GM23338 (cell line): Measurements from ENCODE around the gene ANKRD18B. TPM values are rescaled to one million over a fixed set of nuclear protein-coding genes. Genes with fewer than 3 reads are reported as not detected.

Experiments used
- ATAC-seq: fragments of 200-7000 bp; cut with Tn5 transposase; 3 replicates; pipeline ENCODE4 v1.9.1; 2020
- DNase-seq: peaks from one replicate; pipeline ENCODE4 v3.0.0-alpha.2; 2015; ENCODE audit warnings: low spot score
- H2AFZ ChIP-seq: fragments of 200-600 bp; sonication (generic); 2 replicates; pipeline ENCODE4 v1.8.0; 2016; ENCODE audit warnings: antibody characterized with exemption, mild to moderate bottlenecking, moderate library complexity
- H3F3A ChIP-seq: fragments of 200-600 bp; sonication (generic); replicated peaks from 2 replicates; pipeline ENCODE4 v1.8.0; 2017; ENCODE audit warnings: antibody characterized with exemption, mixed run types, low read depth
- H3K27ac ChIP-seq: fragments of 200-600 bp; sonication (generic); 2 replicates; pipeline ENCODE4 v1.6.1; 2016; ENCODE audit warnings: low read depth
- H3K27me3 ChIP-seq: fragments of 200-600 bp; sonication (generic); 2 replicates; pipeline ENCODE4 v1.8.0; 2016; ENCODE audit warnings: mild to moderate bottlenecking, mixed run types, moderate library complexity; ENCODE audit not compliant: insufficient read depth
- H3K36me3 ChIP-seq: fragments of 200-600 bp; sonication (generic); 2 replicates; pipeline ENCODE4 v1.8.0; 2016; ENCODE audit warnings: mild to moderate bottlenecking; ENCODE audit not compliant: insufficient read depth
- H3K4me1 ChIP-seq: fragments of 200-600 bp; sonication (generic); 2 replicates; pipeline ENCODE4 v1.8.0; 2016; ENCODE audit warnings: mild to moderate bottlenecking, moderate library complexity; ENCODE audit not compliant: insufficient read depth
- H3K4me2 ChIP-seq: fragments of 200-600 bp; sonication (generic); 2 replicates; pipeline ENCODE4 v1.7.1; 2017; ENCODE audit warnings: mixed run types
- H3K4me3 ChIP-seq: fragments of 200-600 bp; sonication (generic); 2 replicates; pipeline ENCODE4 v1.6.1; 2016; ENCODE audit warnings: mixed run types
- H3K79me2 ChIP-seq: fragments of 200-600 bp; sonication (generic); replicated peaks from 2 replicates; pipeline ENCODE4 v1.8.0; 2017; ENCODE audit warnings: mild to moderate bottlenecking; ENCODE audit not compliant: insufficient read depth
- H3K9me2 ChIP-seq: fragments of 200-600 bp; sonication (generic); 2 replicates; pipeline ENCODE4 v1.8.0; 2017; ENCODE audit not compliant: insufficient read depth
- H4K20me1 ChIP-seq: fragments of 200-600 bp; sonication (generic); replicated peaks from 2 replicates; pipeline ENCODE4 v1.8.0; 2017; ENCODE audit warnings: mild to moderate bottlenecking; ENCODE audit not compliant: insufficient read depth
- H3K27ac Mint-ChIP-seq: 2 replicates; pipeline ENCODE4 v1.8.0; 2020; ENCODE audit warnings: inconsistent platforms, mild to moderate bottlenecking, moderate library complexity, mixed read lengths
- H3K27me3 Mint-ChIP-seq: 3 replicates; pipeline ENCODE4 v1.8.0; 2022; ENCODE audit warnings: low read depth, mild to moderate bottlenecking, moderate library complexity, mixed read lengths, inconsistent platforms; ENCODE audit not compliant: insufficient read depth, poor library complexity
- H3K36me3 Mint-ChIP-seq: 3 replicates; pipeline ENCODE4 v1.8.0; 2021; ENCODE audit warnings: low read depth, mild to moderate bottlenecking, inconsistent platforms, moderate library complexity, mixed read lengths
- H3K4me1 Mint-ChIP-seq: 3 replicates; pipeline ENCODE4 v1.8.0; 2020; ENCODE audit warnings: mild to moderate bottlenecking, inconsistent platforms, mixed read lengths
- H3K4me3 Mint-ChIP-seq: 3 replicates; pipeline ENCODE4 v1.8.0; 2021; ENCODE audit warnings: moderate library complexity, mild to moderate bottlenecking, inconsistent platforms, mixed read lengths
- H3K9me3 Mint-ChIP-seq: 3 replicates; pipeline ENCODE4 v1.8.0; 2020; ENCODE audit warnings: moderate library complexity, mild to moderate bottlenecking, inconsistent platforms, mixed read lengths
- CREB1 ChIP-seq: fragments of 250-450 bp; sonication (Bioruptor Pico); IDR thresholded peaks from 2 replicates; pipeline ENCODE4 v1.5.0; 2020; ENCODE audit warnings: low read depth, mild to moderate bottlenecking, moderate library complexity
- CTCF ChIP-seq, 2 experiments: fragments of 200-600 bp in 1 of 2; sonication (generic) in 1 of 2; conservative IDR thresholded peaks; 2 replicates each; pipeline versions ENCODE4 v1.5.1 to v1.6.1; 2016 to 2017; ENCODE audit warnings: antibody characterized with exemption in 2 of 2, low read depth in 2 of 2, mild to moderate bottlenecking in 2 of 2, moderate library complexity in 1 of 2
- EZH2 ChIP-seq: fragments of 200-600 bp; sonication (generic); IDR thresholded peaks from one replicate; pipeline ENCODE4 v1.8.0; 2017; ENCODE audit warnings: antibody characterized with exemption, mild to moderate bottlenecking, low read depth; ENCODE audit not compliant: unreplicated experiment
- EZH2phosphoT487 ChIP-seq: fragments of 200-600 bp; sonication (generic); IDR thresholded peaks from one replicate; pipeline ENCODE4 v1.8.1; 2018; ENCODE audit warnings: antibody characterized with exemption; ENCODE audit not compliant: unreplicated experiment
- JUNB ChIP-seq: IDR thresholded peaks from one replicate; pipeline ENCODE4 v1.6.1; 2016; ENCODE audit warnings: antibody characterized with exemption; ENCODE audit not compliant: unreplicated experiment
- NANOG ChIP-seq: IDR thresholded peaks from 2 replicates; pipeline ENCODE4 v1.6.1; 2016; ENCODE audit warnings: antibody characterized with exemption, borderline replicate concordance
- POLR2AphosphoS5 ChIP-seq: IDR thresholded peaks from 2 replicates; pipeline ENCODE4 v1.6.1; 2016; ENCODE audit warnings: antibody characterized with exemption, low read depth
- STAT1 ChIP-seq: IDR thresholded peaks from one replicate; pipeline ENCODE4 v1.6.1; 2016; ENCODE audit warnings: antibody characterized with exemption; ENCODE audit not compliant: unreplicated experiment
- ZNF114 ChIP-seq: fragments of 250-450 bp; sonication (Bioruptor Pico); IDR thresholded peaks from 2 replicates; pipeline ENCODE4 v1.5.0; 2020; ENCODE audit warnings: mild to moderate bottlenecking, moderate library complexity
- ZNF331 ChIP-seq: fragments of 250-450 bp; sonication (Bioruptor Pico); IDR thresholded peaks from 2 replicates; pipeline ENCODE4 v1.5.0; 2020; ENCODE audit warnings: low read depth, mild to moderate bottlenecking, moderate library complexity
- polyA plus RNA-seq: library from polyadenylated mRNA; unstranded; fragments of >200 nt; fragmentation: Nextera tagmentation; extraction: Ambion mirVana; gene quantifications from 2 replicates; pipeline ENCODE4 v1.2.1, GENCODE V29; 2016
- total RNA-seq: library from RNA; depleted of rRNA; stranded (reverse); fragments of >200 nt; shearing (Covaris generic); gene quantifications from 2 replicates; pipeline ENCODE4 v1.2.3, GENCODE V29; 2014
- TF ChIP-seq, protein P1 (sequence below): IDR thresholded peaks from 2 replicates; pipeline ENCODE4 v1.6.1; 2016; ENCODE audit warnings: antibody characterized with exemption
- TF ChIP-seq, protein P2 (sequence below): fragments of 250-450 bp; sonication (Bioruptor Pico); IDR thresholded peaks from 2 replicates; pipeline ENCODE4 v1.5.0; 2020; ENCODE audit warnings: mild to moderate bottlenecking, moderate library complexity
- TF ChIP-seq, protein P3 (sequence below): IDR thresholded peaks from one replicate; pipeline ENCODE4 v1.6.1; 2018; ENCODE audit warnings: antibody characterized with exemption; ENCODE audit not compliant: unreplicated experiment

Gene ANKRD18B
- total and polyA plus RNA-seq, 2 experiments from 2014 or later, result 4.1 to 9.2 TPM

DNA sequence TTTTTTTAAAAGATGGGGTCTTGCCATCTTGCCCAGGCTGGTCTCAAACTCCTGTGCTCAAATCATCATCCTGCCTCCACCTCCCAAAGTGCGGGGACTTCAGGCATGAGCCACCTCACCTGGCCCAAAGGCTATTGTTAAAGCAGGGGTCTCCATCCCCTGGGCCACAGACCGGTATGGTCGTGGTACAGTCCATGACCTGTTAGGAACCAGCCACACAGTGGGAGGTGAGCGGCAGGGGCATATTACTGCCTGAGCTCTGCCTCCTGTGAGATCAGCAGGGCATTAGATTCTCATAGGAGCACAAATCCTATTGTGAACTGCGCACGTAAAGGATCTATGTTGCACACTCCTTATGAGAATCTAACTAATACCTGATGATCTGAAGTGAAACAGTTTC lies 43.1 kb upstream of the ANKRD18B start:
- Mint-ChIP-seq H3K36me3 (no peaks in the 10 kb centered on the region), H3K4me3 (no peak overlapping the region), H3K27me3 (peaks cover 4% of the 10 kb centered on the region), H3K27ac (no peak overlapping the region), H3K9me3 (no peaks in the 10 kb centered on the region), H3K4me1 (no peaks in the 10 kb centered on the region; the same call in 2 of the 3 replicates)
- no peaks in the 10 kb centered on the region for H3F3A ChIP-seq
- H3K36me3 ChIP-seq, result no peaks in the 10 kb centered on the region
- H3K4me3 ChIP-seq, result no peak overlapping the region
- H3K4me1 ChIP-seq, result no peaks in the 10 kb centered on the region
- no peaks in the 10 kb centered on the region for H3K9me2 ChIP-seq
- H3K79me2 ChIP-seq, result no peaks in the 10 kb centered on the region
- ATAC-seq (no peak), DNase-seq (no peak)
- H4K20me1 ChIP-seq, result no peaks in the 10 kb centered on the region
- no peak overlapping the region for H3K4me2 ChIP-seq
- no peaks in the 10 kb centered on the region for H3K27me3 ChIP-seq
- H2AFZ ChIP-seq, result no peak overlapping the region
- H3K27ac ChIP-seq, result no peak overlapping the region
- no peak for TF ChIP-seq STAT1
- no peak for TF ChIP-seq ZNF331 (CRISPR knock-in tag)
- TF ChIP-seq, protein P1, sequence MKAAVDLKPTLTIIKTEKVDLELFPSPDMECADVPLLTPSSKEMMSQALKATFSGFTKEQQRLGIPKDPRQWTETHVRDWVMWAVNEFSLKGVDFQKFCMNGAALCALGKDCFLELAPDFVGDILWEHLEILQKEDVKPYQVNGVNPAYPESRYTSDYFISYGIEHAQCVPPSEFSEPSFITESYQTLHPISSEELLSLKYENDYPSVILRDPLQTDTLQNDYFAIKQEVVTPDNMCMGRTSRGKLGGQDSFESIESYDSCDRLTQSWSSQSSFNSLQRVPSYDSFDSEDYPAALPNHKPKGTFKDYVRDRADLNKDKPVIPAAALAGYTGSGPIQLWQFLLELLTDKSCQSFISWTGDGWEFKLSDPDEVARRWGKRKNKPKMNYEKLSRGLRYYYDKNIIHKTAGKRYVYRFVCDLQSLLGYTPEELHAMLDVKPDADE, result no peak
- TF ChIP-seq, protein P2, sequence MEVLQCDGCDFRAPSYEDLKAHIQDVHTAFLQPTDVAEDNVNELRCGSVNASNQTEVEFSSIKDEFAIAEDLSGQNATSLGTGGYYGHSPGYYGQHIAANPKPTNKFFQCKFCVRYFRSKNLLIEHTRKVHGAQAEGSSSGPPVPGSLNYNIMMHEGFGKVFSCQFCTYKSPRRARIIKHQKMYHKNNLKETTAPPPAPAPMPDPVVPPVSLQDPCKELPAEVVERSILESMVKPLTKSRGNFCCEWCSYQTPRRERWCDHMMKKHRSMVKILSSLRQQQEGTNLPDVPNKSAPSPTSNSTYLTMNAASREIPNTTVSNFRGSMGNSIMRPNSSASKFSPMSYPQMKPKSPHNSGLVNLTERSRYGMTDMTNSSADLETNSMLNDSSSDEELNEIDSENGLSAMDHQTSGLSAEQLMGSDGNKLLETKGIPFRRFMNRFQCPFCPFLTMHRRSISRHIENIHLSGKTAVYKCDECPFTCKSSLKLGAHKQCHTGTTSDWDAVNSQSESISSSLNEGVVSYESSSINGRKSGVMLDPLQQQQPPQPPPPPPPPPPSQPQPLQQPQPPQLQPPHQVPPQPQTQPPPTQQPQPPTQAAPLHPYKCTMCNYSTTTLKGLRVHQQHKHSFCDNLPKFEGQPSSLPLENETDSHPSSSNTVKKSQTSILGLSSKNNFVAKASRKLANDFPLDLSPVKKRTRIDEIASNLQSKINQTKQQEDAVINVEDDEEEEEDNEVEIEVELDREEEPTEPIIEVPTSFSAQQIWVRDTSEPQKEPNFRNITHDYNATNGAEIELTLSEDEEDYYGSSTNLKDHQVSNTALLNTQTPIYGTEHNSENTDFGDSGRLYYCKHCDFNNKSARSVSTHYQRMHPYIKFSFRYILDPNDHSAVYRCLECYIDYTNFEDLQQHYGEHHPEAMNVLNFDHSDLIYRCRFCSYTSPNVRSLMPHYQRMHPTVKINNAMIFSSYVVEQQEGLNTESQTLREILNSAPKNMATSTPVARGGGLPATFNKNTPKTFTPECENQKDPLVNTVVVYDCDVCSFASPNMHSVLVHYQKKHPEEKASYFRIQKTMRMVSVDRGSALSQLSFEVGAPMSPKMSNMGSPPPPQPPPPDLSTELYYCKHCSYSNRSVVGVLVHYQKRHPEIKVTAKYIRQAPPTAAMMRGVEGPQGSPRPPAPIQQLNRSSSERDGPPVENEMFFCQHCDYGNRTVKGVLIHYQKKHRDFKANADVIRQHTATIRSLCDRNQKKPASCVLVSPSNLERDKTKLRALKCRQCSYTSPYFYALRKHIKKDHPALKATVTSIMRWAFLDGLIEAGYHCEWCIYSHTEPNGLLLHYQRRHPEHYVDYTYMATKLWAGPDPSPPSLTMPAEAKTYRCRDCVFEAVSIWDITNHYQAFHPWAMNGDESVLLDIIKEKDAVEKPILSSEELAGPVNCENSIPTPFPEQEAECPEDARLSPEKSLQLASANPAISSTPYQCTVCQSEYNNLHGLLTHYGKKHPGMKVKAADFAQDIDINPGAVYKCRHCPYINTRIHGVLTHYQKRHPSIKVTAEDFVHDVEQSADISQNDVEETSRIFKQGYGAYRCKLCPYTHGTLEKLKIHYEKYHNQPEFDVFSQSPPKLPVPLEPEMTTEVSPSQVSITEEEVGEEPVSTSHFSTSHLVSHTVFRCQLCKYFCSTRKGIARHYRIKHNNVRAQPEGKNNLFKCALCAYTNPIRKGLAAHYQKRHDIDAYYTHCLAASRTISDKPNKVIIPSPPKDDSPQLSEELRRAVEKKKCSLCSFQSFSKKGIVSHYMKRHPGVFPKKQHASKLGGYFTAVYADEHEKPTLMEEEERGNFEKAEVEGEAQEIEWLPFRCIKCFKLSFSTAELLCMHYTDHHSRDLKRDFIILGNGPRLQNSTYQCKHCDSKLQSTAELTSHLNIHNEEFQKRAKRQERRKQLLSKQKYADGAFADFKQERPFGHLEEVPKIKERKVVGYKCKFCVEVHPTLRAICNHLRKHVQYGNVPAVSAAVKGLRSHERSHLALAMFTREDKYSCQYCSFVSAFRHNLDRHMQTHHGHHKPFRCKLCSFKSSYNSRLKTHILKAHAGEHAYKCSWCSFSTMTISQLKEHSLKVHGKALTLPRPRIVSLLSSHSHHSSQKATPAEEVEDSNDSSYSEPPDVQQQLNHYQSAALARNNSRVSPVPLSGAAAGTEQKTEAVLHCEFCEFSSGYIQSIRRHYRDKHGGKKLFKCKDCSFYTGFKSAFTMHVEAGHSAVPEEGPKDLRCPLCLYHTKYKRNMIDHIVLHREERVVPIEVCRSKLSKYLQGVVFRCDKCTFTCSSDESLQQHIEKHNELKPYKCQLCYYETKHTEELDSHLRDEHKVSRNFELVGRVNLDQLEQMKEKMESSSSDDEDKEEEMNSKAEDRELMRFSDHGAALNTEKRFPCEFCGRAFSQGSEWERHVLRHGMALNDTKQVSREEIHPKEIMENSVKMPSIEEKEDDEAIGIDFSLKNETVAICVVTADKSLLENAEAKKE, result no peak
- TF ChIP-seq EZH2, result no peak
- TF ChIP-seq JUNB, result no peak
- TF ChIP-seq CREB1 (CRISPR knock-in tag), result no peak
- TF ChIP-seq EZH2phosphoT487, result no peak
- no peak for TF ChIP-seq POLR2AphosphoS5
- TF ChIP-seq ZNF114 (CRISPR knock-in tag), result no peak
- no peak for TF ChIP-seq NANOG
- TF ChIP-seq, protein P3, sequence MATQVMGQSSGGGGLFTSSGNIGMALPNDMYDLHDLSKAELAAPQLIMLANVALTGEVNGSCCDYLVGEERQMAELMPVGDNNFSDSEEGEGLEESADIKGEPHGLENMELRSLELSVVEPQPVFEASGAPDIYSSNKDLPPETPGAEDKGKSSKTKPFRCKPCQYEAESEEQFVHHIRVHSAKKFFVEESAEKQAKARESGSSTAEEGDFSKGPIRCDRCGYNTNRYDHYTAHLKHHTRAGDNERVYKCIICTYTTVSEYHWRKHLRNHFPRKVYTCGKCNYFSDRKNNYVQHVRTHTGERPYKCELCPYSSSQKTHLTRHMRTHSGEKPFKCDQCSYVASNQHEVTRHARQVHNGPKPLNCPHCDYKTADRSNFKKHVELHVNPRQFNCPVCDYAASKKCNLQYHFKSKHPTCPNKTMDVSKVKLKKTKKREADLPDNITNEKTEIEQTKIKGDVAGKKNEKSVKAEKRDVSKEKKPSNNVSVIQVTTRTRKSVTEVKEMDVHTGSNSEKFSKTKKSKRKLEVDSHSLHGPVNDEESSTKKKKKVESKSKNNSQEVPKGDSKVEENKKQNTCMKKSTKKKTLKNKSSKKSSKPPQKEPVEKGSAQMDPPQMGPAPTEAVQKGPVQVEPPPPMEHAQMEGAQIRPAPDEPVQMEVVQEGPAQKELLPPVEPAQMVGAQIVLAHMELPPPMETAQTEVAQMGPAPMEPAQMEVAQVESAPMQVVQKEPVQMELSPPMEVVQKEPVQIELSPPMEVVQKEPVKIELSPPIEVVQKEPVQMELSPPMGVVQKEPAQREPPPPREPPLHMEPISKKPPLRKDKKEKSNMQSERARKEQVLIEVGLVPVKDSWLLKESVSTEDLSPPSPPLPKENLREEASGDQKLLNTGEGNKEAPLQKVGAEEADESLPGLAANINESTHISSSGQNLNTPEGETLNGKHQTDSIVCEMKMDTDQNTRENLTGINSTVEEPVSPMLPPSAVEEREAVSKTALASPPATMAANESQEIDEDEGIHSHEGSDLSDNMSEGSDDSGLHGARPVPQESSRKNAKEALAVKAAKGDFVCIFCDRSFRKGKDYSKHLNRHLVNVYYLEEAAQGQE, result no peak
- TF ChIP-seq CTCF (conservative IDR thresholded peaks at IDR 0.05; ENCODE audit: low read depth in 2 of 2), result no peak
